GM10248 (cell line): Measurements from ENCODE around the gene ILDR2.
"Not testable (repeated sequence)": the region's sequence is repeated elsewhere in the genome, so short reads cannot be mapped to it uniquely, and the experiment has no call there.

Source experiments
- CTCF ChIA-PET: fragments of 300-600 bp; sonication (Branson Sonifier 250); formaldehyde crosslinking; extraction: SDS; loops from one replicate; lab custom pipeline; 2021; ENCODE audit warnings: antibody characterized with exemption; lab: Yijun Ruan, JAX
- POLR2A ChIA-PET: fragments of 350-650 bp; sonication (Branson Sonifier 250); formaldehyde crosslinking; extraction: SDS; loops from one replicate; lab custom pipeline; 2020; ENCODE audit warnings: antibody characterized with exemption; lab: Yijun Ruan, JAX
- DNase-seq: peaks from one replicate; pipeline ENCODE4 v3.0.0; 2012; ENCODE audit errors: extremely low spot score
- TF ChIP-seq, protein P1 (sequence below): IDR thresholded peaks from 2 replicates; pipeline ENCODE4 v1.5.1; 2012; ENCODE audit warnings: mild to moderate bottlenecking, low read depth; ENCODE audit errors: extremely low read depth, missing control alignments, control extremely low read depth

Gene ILDR2

DNA sequence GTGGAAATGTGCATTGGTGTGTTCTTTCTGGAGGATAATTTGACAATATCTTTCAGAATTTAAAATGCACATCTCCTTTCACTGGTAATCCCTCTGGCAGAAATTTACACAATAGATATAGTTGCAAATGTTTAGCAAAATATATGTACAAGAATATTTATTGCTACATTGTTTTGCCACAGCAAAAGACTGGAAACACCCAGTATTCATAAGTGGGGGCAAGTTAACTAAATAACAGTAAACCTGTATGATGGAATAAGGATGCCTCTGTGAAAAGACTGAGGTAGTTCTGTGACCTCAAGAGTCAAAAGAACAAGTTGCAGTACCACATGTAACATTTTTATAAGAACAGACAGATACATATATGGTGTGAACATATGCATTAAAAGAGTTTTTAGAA, 85.6 kb downstream of the ILDR2 start:
- CTCF ChIA-PET, result no interaction called here
- POLR2A ChIA-PET, result no interaction called here
- no peak for DNase-seq
- TF ChIP-seq, protein P1, sequence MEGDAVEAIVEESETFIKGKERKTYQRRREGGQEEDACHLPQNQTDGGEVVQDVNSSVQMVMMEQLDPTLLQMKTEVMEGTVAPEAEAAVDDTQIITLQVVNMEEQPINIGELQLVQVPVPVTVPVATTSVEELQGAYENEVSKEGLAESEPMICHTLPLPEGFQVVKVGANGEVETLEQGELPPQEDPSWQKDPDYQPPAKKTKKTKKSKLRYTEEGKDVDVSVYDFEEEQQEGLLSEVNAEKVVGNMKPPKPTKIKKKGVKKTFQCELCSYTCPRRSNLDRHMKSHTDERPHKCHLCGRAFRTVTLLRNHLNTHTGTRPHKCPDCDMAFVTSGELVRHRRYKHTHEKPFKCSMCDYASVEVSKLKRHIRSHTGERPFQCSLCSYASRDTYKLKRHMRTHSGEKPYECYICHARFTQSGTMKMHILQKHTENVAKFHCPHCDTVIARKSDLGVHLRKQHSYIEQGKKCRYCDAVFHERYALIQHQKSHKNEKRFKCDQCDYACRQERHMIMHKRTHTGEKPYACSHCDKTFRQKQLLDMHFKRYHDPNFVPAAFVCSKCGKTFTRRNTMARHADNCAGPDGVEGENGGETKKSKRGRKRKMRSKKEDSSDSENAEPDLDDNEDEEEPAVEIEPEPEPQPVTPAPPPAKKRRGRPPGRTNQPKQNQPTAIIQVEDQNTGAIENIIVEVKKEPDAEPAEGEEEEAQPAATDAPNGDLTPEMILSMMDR, result no peak

DNA sequence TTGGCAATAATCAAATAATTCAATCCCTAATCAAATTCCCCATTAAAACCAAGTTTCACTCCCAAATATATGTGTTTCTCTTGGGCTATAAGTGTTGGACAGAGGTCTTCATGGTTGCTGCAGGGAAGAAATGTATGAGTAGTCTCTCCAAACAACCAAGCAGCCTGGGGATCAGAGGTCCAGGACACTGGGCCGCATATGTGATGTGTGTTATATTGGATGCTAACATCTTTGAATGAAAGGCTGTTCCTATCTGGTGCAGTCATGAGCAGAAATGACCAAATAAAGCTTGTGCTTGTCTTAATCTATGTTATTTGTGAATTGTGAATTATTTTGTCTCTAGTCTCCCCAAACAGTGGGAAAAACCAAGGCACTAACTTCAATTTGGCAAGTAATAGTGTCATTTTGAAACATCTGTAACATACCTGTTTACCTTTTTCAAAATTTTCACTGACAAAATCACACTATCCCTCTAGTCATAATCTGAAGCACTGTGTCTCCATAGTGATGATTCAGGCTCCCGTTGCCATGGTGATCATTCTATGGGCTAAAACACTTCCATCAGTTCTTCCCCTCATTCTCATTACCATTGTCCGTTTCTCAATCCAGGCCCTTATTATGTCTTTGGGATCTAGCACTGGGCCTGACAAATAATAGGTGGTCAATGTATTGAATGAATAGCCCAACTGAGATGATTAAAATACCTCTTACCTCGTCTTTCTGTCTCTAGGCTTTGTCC, 86.8 kb downstream of the ILDR2 start:
- TF ChIP-seq, protein P1, result no peak
- no peak for DNase-seq
- POLR2A ChIA-PET, result no interaction called here
- CTCF ChIA-PET, result interaction anchor here (0.7 kb wide), 1 partner anchor 171 kb away, joined by 4 read pairs; no protein-coding TSS in a partner anchor

DNA sequence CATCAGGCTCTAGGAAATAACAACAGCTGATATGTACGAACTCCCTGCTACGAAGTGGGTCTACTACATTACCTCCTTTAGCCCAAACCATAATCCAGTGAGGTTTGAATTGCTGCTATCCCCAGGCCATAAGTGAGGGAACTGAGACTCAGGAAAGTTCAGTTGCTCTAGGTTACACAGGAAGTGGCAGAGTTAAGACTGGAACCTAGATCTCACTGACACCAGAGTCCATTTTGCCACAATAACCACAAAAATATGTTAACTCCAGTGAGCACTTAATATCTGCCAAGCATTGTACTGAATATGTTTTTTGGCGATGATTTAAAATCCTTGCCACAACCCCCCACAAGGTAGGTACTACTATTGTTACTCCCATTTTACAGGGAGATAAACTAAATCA, 90.4 kb downstream of the ILDR2 start:
- POLR2A ChIA-PET, result no interaction called here
- CTCF ChIA-PET, result interaction anchor here (0.8 to 6.8 kb wide), 5 partner anchors 9 to 175 kb away, joined by 3 to 51 read pairs (median 4); no protein-coding TSS in a partner anchor
- DNase-seq, result no peak

DNA sequence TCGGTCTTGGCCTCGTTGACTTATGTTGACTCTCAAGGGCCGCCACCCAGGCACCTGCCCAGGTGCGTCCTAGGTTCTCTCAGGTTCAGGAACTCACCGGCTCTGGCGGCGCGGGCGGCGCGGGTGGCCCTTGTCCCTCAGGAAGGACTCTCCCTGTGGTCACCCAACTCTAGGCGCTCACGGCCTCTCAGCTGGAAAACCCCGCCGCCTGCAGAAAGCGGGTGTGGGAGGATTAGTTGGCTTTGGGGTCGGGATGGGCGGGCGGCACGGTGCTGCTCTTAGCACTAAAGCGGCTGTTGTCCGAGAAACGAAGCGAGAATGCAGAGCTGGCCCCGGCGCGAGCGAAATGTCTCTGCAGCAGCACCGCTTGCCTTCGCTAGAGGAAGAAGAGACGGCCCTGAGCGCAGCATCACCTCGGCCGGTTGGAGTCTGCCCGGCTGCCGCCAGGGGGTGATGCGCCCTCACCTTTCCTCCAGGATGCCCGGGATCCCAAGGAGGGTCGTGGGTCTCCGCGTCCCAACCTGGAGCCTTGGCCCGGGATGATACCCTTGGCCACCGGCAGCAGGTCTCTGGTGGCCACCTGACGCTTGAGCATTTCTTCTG, 91.2 kb downstream of the ILDR2 start:
- CTCF ChIA-PET, result interaction anchor here (0.8 to 6.8 kb wide), 12 partner anchors 10 to 271 kb away, joined by 3 to 51 read pairs (median 5); no protein-coding TSS in a partner anchor
- POLR2A ChIA-PET, result no interaction called here
- TF ChIP-seq, protein P1, result peak; percentile 48
- DNase-seq, result peak; percentile 52

More for the DNA sequence above, 90.4 kb downstream of the ILDR2 start:
- TF ChIP-seq, protein P1, result no peak

DNA sequence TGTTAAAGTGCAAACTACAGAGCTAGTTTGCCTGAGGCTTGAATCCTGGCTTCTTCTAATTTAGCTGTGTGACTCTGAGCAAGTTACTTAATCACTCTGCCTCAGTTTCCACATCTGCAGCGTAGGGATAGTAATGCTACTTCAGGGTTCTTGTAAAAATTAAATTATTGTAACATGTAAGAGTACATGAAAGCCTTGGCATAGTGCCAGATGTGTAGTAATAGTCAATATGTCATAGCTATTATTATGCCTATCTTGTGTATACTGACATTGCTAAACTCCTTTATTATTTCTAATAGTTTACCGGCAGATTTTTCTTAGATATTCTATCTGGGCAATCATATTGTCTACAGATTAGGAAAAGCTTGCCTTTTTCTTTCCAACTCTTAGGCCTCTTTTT, 92.4 kb downstream of the ILDR2 start:
- no peak for DNase-seq
- ChIA-PET POLR2A (no interaction called here), CTCF (interaction anchor here (1.0 to 6.8 kb wide), 11 partner anchors 9 to 272 kb away, joined by 3 to 51 read pairs (median 5); no protein-coding TSS in a partner anchor)
- TF ChIP-seq, protein P1, result no peak

DNA sequence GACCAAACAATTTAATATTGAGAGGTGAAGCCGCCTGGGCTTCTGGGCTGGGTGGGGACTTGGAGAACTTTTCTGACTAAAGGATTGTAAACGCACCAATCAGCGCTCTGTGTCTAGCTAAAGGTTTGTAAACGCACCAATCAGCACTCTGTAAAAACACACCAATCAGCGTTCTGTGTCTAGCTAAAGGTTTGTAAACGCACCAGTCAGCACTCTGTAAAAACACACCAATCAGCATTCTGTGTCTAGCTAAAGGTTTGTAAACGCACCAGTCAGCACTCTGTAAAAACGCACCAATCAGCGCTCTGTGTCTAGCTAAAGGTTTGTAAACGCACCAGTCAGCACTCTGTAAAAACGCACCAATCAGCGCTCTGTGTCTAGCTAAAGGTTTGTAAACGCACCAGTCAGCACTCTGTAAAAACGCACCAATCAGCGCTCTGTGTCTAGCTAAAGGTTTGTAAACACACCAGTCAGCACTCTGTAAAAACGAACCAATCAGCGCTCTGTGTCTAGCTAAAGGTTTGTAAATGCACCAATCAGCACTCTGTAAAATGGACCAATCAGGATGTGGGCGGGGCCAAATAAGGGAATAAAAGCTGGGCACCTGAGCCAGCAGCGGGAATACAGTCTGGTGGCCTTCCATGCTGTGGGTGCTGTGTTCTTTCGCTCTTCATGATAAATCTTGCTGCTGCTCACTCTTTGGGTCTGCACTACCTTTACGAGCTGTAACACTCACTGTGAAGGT, 97.0 kb downstream of the ILDR2 start:
- ChIA-PET POLR2A (interaction anchor here (0.6 kb wide), 1 partner anchor 106 kb away, joined by 3 read pairs; no protein-coding TSS in a partner anchor), CTCF (interaction anchor here (0.9 to 2.5 kb wide), 4 partner anchors 17 to 181 kb away, joined by 3 to 11 read pairs (median 5); partner anchors contain the start of gene POGK)
- DNase-seq, result not testable (repeated sequence)
